Measurements from ENCODE around the gene NKX6-2. TPM values are rescaled to one million over a fixed set of nuclear protein-coding genes. Genes with fewer than 3 reads are reported as not detected.
A peak's percentile ranks its signal among the peaks of the same experiment; 100 is the strongest.

The NKX6-2 gene
- total RNA-seq, 4 donors from 2014 or later, result not detected

DNA sequence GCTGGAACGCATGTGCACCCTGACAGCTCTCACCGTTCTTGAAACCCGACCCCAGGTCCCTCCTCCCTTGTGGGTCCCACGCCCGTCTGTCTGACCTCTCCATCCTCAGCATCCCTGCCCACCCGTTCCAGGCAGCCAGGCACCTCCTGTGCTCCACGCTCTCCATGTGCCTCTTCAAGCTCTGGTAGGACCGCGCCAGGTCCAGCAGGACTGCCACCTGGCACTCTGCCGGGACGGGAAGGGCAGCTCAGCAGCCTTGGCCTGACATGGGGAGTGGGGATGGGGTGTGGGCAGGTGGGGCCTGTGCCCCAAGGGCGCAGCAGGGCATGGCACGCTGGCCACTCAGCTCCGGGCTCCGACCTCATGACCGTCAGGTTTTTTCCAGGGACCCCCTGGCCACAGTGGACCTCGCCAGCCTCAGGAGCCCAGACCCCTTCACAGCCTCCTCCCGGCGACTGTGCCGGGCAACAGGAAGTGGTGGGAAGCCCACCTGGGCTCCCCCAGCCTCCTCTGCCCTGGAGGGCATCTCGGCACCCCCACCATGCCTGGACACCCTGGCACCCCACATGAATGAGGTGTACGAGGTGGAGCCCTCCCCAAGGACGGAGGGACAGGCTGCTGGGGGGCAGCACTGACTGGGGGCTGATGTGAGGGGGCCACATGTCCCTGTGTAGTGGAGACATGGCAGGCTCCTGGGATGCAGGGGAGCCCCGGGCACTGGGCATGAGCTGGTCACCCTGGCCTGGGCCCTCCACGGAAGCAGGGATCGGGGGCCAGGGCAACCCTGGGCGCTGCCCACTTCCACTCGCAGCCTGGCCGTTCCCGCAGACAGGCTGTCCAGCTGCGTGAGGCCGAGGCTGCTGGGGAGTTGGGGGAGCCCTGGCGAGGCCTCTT, 25.1 kb upstream of the NKX6-2 start:
- in situ Hi-C loops (cut with MboI; ENCODE audit: low pct_ligation_motif_present in 1 of 4, low pct_unique_long_range_greater_than_20kb in 1 of 4, low sequenced_read_pairs in 3 of 4), result no loop called here
- H3K36me3 ChIP-seq, result no peaks in the 10 kb centered on the region
- H3K4me1 ChIP-seq, result no peaks in the 10 kb centered on the region
- no peak overlapping the region for H3K27ac ChIP-seq
- TF ChIP-seq POLR2A (IDR thresholded peaks at IDR 0.05) (no peak), EP300 (IDR thresholded peaks at IDR 0.05; ENCODE audit: low read depth) (no peak), POLR2AphosphoS5 (IDR thresholded peaks at IDR 0.05) (no peak)
- TF ChIP-seq, protein P1, sequence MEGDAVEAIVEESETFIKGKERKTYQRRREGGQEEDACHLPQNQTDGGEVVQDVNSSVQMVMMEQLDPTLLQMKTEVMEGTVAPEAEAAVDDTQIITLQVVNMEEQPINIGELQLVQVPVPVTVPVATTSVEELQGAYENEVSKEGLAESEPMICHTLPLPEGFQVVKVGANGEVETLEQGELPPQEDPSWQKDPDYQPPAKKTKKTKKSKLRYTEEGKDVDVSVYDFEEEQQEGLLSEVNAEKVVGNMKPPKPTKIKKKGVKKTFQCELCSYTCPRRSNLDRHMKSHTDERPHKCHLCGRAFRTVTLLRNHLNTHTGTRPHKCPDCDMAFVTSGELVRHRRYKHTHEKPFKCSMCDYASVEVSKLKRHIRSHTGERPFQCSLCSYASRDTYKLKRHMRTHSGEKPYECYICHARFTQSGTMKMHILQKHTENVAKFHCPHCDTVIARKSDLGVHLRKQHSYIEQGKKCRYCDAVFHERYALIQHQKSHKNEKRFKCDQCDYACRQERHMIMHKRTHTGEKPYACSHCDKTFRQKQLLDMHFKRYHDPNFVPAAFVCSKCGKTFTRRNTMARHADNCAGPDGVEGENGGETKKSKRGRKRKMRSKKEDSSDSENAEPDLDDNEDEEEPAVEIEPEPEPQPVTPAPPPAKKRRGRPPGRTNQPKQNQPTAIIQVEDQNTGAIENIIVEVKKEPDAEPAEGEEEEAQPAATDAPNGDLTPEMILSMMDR (IDR thresholded peaks at IDR 0.05), result no peak
- WGBS, 2 donors (ENCODE audit: low coverage in 1 of 2), result 71 to 100% methylated on average over 1 to 28 of the region's 33 CpGs
- H3K27me3 ChIP-seq, result no peaks in the 10 kb centered on the region
- H3K4me3 ChIP-seq, result no peak overlapping the region
- no peaks in the 10 kb centered on the region for H3K9me3 ChIP-seq
- DNase-seq, result peak; percentile 4
- intact Hi-C loops (cut with DNase I; ENCODE audit: low total_unique reads), result no loop called here

DNA sequence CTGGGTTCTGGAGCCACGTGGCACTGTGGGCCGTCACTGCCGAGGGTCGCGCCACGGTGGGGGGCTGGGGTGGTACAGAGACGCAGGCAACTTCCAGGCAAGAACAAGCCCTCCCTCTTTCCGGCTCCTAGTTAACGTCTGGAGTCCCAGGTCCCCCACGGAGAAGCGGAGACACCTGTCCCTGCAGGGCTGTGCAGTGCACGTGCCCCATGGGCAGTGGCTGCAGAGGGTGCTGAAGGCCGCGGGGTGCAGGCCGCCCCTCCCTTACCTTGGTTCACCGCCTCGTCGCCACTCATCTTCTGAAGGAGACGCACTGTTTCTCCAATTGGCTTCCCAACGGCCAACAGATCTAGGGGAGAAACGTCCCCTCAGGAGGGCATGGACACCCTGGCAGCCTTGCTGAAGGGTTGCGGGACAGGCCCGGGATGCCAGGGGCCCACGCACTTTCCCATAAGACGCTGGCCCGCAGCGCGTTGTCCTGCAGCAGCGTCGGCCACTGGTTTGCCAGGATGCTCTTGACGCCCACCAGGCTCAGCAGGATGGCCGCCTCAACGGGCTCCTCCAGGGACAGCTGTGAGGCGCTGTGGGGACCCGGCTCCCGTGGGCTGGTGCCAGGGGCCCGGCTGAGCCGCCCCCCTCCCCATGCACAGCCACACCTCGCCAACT, 24.3 kb upstream of the NKX6-2 start:
- Histone ChIP-seq H3K4me1 (no peaks in the 10 kb centered on the region), H3K27ac (no peak overlapping the region), H3K4me3 (no peak overlapping the region), H3K36me3 (no peaks in the 10 kb centered on the region), H3K9me3 (no peaks in the 10 kb centered on the region), H3K27me3 (no peaks in the 10 kb centered on the region)
- DNase-seq, result no peak
- WGBS, 2 donors (ENCODE audit: low coverage in 1 of 2), result 82% methylated on average over 39 of the region's 39 CpGs; no CpG with 5 or more reads in 1 of the 2 donors
- in situ Hi-C loops (cut with MboI; ENCODE audit: low pct_ligation_motif_present in 1 of 4, low pct_unique_long_range_greater_than_20kb in 1 of 4, low sequenced_read_pairs in 3 of 4), result no loop called here
- TF ChIP-seq POLR2A (IDR thresholded peaks at IDR 0.05), result no peak
- TF ChIP-seq, protein P1 (IDR thresholded peaks at IDR 0.05), result no peak
- no peak for TF ChIP-seq POLR2AphosphoS5 (IDR thresholded peaks at IDR 0.05)
- TF ChIP-seq EP300 (IDR thresholded peaks at IDR 0.05; ENCODE audit: low read depth), result no peak
- intact Hi-C loops (cut with DNase I; ENCODE audit: low total_unique reads), result no loop called here

DNA sequence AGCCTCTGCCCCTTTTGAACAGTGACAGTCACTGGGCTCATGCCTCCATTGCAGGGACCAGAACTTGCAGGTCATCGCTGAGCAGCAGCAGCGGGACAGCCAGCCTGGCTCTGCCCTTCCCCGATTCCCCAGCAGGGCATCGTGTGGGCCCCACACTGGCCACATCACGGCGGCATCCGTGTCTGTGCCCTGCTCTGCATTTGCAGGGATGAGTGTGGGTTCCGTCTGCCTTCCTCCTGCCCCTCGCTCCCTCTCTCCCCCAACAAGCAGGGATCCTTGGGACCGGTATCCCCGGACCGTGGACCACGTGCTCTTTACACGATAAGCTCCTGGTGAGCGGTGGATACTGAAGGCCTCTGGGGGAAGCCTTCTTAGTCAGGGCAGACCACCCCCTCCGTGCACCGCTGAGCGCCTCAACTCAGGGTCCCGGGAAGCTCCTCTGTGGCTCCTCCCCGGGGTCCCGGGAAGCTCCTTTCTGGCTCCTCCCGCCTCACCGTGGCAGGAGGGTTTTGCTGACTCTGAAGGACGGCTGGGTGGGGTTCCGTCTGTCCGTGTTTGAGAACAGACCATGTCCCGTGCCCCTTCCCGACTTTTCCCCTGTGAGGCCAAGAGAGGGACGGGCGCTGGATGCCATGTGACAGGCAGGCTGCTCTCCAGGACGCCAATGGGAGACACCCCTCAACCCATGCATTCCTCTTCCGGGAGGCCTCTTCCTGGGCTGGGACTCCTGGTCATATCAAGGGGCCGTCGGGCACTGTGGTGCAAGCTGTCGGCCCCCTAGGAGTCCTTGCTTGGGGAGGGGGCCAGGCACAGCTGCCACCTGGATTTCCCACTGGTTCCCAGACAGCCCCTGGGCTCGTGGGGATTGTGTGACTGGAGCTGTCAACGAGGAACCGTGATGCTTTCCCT, 23.5 kb upstream of the NKX6-2 start:
- intact Hi-C loops (cut with DNase I; ENCODE audit: low total_unique reads) (no loop called here), in situ Hi-C loops (cut with MboI; ENCODE audit: low pct_ligation_motif_present in 1 of 4, low pct_unique_long_range_greater_than_20kb in 1 of 4, low sequenced_read_pairs in 3 of 4) (no loop called here)
- TF ChIP-seq POLR2AphosphoS5 (IDR thresholded peaks at IDR 0.05) (no peak), POLR2A (IDR thresholded peaks at IDR 0.05) (no peak), EP300 (IDR thresholded peaks at IDR 0.05; ENCODE audit: low read depth) (no peak)
- TF ChIP-seq, protein P1 (IDR thresholded peaks at IDR 0.05), result no peak
- H3K9me3 ChIP-seq, result no peaks in the 10 kb centered on the region
- no peaks in the 10 kb centered on the region for H3K27me3 ChIP-seq
- no peak overlapping the region for H3K4me3 ChIP-seq
- WGBS, 2 donors (ENCODE audit: low coverage in 1 of 2), result 85% methylated on average over 38 of the region's 38 CpGs; no CpG with 5 or more reads in 1 of the 2 donors
- no peak overlapping the region for H3K27ac ChIP-seq
- H3K4me1 ChIP-seq, result no peaks in the 10 kb centered on the region
- no peak for DNase-seq
- H3K36me3 ChIP-seq, result no peaks in the 10 kb centered on the region
